SKM-1 treated with dmso at 0.1 percent for 144 hours (cell line): ENCODE measurements around the gene AMBRA1.
"Not testable (repeated sequence)": the region's sequence is repeated elsewhere in the genome, so short reads cannot be mapped to it uniquely, and the experiment has no call there.

Experiments
- DNase-seq: peaks from one replicate; lab custom pipeline; 2025; ENCODE audit not compliant: unreplicated experiment; lab: John Stamatoyannopoulos, UW

The AMBRA1 gene

DNA sequence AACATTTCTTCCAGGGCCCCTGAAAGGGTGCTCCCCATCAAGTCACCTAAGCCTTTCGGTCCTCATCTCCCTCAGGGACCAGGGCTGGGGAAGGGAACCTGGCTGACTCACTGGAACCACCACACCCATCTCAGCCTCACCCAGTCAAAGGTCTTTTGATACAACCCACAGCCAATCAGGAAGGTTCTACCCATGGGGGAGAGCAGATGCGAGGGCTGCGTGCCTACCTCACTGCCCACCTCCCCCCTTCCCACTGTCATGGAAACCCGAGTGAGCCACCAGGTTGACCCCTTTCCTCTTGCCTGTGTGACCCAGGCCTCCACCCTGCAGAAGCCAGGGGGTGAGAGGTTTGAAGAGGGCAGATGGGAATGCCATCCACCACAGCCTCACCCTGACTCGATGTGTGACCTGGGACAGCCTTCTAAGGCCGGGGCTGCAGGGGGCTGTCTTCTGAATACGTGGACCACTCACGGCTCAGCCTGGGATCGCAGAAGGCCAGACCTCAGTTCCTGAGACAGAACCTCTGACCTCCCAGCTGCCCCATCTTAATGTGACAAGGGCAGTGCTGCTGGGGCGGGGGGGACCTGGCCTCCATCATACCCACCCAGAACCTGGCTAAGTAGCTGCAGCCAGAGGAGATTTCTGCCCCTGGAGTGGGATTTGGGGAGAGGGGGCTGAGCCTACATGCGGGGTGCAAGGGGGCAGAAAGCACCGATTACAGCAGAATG is 209.7 kb downstream of the AMBRA1 start:
- no peak for DNase-seq

DNA sequence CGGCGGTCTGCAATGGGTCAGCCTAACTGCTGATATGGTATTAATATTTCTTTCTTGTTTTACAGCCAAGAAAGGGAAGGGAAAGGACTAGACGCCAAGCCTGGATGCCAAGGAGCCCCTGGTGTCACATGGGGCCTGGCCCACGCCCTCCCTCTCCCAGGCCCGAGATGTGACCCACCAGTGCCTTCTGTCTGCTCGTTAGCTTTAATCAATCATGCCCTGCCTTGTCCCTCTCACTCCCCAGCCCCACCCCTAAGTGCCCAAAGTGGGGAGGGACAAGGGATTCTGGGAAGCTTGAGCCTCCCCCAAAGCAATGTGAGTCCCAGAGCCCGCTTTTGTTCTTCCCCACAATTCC is 210.4 kb downstream of the AMBRA1 start:
- no peak for DNase-seq

DNA sequence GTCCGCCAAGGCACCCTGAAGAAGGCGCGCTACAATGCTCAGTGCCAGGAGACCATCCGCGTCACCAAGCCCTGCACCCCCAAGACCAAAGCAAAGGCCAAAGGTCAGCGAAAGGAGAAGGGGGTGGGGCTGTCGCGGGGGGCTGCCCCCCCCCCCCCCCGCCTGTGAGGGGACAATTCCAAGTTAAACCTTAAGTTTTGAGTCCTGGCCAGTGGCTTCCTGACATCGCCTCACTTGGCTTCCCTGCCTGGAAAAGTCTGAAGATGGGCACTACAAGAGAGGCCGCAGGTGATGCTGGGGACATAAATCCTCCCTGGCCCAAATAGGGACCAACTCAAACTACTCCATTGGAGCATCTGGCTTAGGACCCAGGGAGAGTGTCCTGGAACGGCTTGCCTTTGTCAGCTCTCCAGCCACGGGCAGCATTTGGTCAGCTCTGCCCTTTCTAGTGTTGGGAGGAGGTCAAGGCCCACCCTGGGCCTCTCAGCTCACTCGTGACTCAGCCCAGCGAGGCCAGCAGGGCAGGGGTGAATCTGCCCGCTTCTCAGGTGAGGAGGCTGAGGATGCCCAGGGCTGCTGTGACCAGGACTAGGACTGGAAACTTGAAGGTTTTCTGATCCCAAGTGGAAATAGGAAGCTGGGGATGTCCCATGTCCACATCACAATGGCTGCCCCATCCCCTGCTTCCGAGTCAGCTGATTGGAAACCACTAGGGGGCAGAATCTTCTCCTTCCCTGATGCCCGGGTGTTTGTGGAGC is 211.0 kb downstream of the AMBRA1 start:
- DNase-seq: no peak

DNA sequence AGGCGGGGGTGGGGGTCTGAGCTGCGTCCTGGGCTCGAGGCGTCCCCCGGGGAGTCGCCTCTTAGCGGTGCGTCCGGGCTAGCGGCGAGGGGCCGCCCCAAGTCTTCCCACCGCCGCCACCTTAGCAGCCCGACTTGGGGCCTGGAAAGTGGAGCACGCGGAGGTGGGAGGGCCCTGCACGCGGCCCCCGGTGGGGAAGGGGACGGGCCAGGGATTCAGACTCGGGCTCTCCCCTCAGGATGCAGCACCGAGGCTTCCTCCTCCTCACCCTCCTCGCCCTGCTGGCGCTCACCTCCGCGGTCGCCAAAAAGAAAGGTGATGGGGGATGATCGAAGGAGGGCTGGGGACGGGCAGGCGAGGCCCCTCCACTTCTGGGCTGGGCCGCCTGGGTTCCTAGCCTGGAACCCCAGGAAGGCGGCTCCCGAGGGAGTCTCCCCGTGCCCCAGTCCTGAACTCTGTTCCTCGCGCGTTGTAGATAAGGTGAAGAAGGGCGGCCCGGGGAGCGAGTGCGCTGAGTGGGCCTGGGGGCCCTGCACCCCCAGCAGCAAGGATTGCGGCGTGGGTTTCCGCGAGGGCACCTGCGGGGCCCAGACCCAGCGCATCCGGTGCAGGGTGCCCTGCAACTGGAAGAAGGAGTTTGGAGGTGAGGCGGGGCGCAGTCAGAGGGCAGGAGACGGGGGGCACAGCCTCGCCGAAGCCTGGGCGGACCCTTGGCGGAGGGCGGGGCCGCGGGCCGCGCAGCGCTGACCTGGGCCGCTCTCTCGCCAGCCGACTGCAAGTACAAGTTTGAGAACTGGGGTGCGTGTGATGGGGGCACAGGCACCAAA is 211.8 kb downstream of the AMBRA1 start:
- DNase-seq: no peak

DNA sequence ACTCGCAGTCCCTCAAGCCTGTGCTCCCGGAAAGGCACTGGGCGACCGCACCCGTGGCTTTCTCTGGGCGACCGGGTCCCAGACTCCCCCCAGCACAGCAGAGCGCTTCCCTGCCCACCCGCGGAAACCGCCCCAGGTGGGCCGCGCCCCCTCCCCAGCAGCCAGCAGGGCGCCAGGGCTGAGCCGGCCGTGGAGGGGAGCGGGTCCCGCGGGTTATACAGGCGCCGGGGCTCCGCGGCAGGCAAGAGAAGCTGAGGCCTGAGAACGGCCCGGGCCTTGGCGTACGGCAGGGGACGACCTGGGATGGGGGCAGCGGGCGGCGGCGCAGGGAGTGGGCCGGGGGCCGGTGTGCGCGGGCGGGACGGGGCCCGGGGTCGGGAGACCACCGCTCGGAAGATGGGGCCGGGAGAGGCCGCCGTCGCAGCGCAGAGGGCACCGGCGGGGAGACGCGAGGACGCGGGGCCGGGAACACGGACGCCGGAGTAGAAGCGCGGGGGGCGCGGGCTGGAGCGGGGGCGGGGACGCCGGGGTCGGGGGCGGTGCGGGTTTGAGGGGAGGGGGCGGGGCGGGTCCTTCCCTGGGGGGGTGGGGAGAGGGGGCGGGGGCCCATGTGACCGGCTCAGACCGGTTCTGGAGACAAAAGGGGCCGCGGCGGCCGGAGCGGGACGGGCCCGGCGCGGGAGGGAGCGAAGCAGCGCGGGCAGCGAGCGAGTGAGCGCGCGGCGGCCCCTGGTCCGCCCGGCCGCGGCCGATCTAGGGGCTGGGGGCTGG is 212.6 kb downstream of the AMBRA1 start, which contains the start of gene MDK:
TSS of gene MDK (plus strand) at position 622 of the 771 bp plus-strand sequence. CDS start 389 bp downstream, outside the sequence.
- no peak for DNase-seq

DNA sequence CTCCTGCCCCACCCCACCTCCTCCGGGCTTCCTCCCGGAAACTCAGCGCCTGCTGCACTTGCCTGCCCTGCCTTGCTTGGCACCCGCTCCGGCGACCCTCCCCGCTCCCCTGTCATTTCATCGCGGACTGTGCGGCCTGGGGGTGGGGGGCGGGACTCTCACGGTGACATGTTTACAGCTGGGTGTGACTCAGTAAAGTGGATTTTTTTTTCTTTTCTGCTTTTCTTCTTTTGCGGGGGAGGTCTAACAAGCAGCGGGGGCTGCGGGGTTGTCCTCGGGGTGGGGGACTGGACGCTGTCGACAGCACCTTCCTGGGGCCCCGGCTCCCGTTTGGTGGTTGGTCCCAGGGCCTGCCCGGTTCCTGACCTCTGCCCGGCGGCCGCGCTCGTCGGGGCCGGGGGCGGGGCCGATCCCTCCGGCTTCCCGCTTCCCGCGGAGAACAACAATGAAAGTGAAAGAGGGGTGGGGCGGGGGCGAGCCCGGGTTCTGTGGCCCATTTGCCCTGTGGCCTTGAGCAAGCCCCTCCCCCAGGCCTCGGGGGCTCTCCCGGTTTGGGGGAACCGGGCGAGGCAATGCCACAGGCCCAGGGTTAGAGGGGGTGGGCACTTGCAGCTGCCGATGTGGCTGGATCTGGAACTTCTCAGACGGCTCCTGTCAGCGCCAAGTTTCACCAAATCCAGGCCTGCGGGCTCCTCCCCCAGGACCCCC is 213.3 kb downstream of the AMBRA1 start:
- DNase-seq: no peak

DNA sequence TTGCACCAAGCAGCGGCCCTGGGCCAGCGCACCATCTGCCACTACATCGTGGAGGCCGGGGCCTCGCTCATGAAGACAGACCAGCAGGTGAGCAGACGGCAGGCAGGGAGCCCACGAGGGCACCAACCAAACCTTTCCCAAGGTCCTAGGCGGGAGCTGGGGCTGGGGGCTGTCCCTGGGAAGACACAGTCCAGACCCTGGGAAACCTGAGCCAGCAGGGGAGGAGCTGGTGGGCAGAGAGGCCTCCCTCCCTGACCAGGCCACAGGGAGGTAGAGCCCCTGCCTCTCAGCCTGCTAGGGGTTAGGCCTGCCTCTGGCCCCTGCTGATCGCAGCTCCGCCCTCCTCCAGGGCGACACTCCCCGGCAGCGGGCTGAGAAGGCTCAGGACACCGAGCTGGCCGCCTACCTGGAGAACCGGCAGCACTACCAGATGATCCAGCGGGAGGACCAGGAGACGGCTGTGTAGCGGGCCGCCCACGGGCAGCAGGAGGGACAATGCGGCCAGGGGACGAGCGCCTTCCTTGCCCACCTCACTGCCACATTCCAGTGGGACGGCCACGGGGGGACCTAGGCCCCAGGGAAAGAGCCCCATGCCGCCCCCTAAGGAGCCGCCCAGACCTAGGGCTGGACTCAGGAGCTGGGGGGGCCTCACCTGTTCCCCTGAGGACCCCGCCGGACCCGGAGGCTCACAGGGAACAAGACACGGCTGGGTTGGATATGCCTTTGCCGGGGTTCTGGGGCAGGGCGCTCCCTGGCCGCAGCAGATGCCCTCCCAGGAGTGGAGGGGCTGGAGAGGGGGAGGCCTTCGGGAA is 214.1 kb downstream of the AMBRA1 start:
- DNase-seq: not testable (repeated sequence)

DNA sequence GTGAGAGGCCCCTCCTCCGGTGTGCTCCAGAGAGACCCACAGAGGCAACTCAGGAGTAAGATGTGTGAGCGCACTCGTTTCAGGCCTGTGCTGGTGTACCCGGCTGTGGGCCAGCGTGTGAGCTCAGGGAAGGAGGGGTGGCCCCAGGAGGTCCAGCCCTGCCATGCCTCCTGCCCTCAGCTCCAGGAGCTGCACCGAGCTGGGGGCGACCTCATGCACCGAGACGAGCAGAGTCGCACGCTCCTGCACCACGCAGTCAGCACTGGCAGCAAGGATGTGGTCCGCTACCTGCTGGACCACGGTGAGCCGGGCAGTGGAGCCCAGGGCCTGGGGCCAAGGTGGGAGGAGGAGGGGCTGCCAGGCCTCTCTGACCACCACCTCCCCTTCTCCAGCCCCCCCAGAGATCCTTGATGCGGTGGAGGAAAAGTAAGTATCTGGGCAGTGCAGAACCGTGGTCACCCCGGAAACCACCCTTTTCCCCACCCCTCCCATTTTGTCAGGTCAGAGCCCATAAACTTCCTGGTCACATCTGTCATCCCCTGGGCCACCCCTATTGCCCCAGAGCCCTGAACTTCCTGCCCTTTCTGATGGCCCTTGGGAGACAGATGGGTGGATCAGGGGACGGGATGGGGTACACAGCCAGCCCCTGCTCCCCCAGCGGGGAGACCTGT is 214.9 kb downstream of the AMBRA1 start:
- no peak for DNase-seq

DNA sequence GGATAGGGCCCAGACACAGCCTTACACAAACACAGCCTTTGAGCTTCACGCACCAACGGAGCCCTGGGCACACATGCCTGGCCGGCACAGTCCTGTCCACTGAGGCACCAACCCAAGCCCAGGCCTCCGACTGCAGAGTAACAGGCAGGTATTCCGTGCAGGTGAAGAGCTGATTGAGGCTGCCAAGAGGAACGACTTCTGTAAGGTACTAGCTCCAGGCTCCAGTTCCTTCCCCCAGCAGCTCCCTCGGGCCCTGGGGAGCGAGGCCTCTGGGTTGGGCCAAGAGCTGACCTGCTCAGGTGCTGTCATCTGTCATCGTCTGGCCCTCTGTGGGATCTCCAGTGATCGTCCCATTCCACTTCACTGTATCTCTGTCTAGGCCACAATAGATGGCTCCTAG is 215.5 kb downstream of the AMBRA1 start:
- no peak for DNase-seq

DNA sequence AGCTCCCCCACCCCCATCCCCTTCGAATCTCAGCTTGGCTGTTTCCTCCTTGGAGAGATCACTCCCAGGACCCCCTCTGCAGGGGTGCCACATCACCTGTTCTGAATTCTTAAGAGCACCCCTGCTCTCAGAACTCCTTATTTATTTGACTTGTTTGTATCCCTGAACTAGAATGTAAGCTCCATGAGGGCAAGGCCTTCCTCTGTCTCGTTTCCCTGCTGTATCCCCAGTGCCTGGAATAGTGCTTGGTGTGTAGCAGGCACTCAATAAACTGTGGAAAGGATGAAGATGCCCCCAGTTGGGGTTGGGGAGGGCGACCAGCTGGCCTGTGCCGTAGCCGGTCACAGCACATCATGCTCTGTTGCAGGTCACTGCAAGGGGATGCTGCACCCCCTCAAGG is 216.0 kb downstream of the AMBRA1 start:
- DNase-seq: no peak

DNA sequence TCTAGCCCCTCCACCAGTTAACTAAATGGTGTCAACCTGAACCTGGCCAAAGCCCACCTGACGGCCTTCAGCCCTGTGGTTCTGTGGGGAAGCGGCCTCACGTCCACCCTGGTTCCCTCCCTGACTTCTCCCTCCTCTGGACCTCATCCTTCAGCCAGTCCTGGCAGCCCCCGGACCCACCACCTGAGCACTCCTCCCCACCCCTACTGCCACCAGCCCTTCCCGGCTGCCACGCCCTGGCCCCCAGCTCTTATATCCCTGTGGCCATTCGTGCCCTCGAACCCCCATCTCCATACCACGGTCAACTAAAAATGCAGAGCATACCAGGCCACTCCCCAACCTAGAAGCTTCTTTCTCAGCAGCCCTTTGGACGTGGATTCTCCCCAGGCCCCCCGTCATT is 216.5 kb downstream of the AMBRA1 start:
- DNase-seq: no peak

DNA sequence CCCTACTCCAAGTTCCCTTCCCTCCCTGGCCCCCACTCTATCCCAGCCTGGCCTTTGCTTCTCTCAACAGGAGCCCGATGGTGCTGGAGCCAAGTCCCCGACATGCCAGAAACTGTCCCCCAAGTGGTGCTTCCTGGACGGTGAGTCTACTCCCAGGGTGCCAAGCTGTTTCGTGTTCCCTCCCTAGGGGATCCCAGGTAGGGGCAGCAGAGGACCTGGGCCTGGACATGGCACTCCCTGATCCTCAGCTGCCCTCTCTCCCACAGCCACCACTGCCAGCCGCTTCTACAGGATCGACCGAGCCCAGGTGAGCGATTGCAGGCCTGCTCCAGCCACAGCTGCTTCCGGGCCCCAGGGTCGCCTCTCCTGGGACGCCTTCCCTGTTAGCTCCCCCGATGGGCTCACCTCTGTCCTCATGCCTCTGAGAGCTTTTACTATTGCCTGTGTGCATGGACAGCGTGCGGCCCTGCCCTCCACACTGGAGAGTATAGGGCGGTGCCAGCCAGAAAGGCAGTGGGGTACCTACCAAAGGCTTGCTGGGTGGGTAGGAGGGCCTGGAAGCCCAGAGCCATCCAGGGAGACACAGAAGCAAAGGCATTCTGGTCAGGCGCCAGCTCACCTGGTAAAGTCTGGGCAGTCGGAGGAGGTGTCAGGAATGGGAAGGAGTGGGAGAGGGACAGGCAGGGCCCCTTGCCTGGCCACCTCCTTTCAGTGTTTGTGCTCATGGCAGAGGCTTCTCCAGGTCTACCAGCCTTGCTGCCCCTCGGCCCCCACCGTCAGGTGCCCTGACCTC is 217.4 kb downstream of the AMBRA1 start:
- DNase-seq: no peak

DNA sequence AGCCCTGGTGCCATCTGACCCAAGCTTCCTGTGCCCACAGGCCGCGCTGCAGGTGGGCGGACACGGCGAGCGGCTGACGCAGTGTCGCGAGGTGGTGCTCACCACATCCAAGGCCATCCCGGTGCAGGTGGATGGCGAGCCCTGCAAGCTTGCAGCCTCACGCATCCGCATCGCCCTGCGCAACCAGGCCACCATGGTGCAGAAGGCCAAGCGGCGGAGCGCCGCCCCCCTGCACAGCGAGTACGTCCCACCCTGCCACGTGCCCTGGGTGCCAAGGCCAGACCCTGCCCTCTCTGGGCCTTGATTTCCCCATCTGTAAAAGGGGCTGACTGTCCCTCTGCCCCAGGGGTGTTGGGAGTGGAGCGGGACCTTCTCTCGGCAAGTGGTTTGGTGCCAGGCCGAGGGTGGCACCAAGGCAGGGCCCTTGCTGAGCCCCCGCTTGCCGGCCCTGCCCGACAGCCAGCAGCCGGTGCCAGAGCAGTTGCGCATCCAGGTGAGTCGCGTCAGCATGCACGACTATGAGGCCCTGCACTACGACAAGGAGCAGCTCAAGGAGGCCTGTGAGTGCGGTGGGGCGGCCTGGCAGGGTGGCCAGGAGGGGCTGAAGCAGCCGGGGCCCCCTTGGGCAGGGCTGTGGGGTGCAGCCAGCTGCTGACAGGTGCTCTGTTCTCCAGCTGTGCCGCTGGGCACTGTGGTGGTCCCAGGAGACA is 218.3 kb downstream of the AMBRA1 start:
- no peak for DNase-seq

DNA sequence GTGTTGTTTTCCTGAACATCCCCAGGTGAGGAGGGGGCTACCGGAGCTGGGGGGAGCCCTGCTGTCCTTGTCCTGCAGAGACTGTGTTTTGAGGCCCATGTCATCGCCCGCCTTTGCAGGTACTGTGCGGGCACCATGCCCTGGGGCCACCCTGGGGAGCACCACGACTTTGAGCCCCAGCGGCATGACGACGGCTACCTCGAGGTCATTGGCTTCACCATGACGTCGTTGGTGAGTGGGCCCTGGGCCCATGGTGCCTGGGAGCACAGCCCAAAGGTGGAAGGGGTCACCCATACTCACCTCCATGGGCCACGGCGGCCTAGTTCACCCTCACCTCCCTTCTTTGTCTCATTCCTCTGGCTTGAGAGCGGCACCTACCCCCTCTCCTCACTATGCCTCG is 219.0 kb downstream of the AMBRA1 start:
- DNase-seq: no peak

DNA sequence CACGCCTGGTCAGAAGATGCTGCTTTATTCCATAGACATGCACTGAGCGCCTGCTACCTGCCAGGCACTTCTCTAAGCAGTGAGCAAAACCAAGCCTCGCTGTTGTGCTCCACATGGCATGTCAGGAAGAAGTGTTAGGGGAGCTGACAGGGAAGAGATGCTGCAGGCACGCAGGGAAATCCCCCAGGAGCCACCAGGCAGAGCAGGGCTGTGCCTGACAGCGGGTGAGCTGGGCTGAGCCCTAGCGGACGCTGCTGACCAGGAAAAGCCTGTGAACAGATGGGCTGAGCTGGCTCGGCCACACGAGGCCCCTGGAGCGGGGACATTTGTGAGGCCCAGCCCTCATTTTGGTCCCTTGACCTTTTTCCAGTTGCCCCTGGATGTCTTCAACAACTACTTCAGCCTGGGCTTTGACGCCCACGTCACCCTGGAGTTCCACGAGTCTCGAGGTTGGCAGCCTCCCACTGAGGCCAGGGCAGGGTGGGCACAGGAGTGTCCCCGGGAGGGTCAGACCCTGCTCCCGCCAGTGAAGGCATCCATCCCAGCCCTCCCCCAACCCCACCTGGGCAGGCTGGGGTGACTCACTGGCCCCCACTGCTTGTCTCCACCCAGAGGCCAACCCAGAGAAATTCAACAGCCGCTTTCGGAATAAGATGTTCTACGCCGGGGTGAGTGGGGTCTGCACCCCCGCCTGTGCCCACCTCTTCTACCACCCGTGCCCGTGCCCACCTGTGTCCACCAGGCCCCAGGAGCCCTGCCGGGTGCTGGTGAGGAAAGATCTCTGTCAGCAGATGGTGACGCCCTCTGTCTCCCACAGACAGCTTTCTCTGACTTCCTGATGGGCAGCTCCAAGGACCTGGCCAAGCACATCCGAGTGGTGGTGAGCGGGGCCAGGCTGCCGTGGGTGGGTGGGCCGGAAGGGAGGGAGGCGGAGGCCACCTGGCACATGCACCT is 219.8 kb downstream of the AMBRA1 start:
- no peak for DNase-seq

DNA sequence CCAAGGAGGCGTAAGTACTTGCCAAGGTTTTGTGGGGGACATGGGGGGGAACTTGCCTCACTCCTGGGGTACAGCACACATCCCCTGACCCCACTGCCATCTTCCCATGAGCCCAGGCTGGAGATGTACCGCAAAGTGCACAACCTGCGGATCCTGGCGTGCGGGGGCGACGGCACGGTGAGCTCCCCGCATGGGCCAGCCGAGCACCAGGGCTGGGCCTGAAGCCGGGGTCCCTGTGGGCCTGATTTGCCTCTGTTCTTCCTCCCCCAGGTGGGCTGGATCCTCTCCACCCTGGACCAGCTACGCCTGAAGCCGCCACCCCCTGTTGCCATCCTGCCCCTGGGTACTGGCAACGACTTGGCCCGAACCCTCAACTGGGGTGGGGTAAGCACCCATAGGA is 221.3 kb downstream of the AMBRA1 start:
- not testable (repeated sequence) for DNase-seq
